ENCODE measurements around the gene ATP10A.

DNA sequence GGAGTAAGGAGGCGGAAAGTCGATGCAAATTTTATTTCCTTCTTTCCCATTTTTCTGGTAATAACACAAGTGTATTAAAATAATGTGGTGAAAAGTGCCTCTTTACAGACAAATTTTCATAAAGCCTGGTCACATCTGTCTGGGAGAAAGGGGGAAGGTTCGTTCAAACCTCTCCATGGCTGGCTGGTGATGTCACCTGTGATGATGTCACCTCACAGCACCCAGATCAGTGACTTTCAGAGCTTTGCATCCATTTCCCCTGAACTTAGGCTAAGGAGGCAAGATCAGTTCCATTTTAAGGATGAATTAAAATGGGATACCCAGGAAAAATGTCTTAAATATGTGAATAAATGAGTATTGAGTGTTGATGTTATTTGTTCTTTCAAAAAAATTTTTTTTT, 34.1 kb downstream of the ATP10A start:
- TF ChIP-seq POLR2A (IDR thresholded peaks at IDR 0.05) (no peak), CTCF (IDR thresholded peaks at IDR 0.05) (no peak)
